H1 (cell line): Measurements from ENCODE around the gene KRT80. TPM values are rescaled to one million over a fixed set of nuclear protein-coding genes. Genes with fewer than 3 reads are reported as not detected.

Experiments
- ATF2 ChIP-seq: IDR thresholded peaks from 2 replicates; pipeline ENCODE4 v1.6.1; 2012; ENCODE audit warnings: low read length, inconsistent platforms
- E2F6 ChIP-seq: IDR thresholded peaks from 2 replicates; pipeline ENCODE4 v1.6.1; 2012; ENCODE audit warnings: inconsistent platforms
- SAP30 ChIP-seq: fragments of 300-600 bp; sonication (generic); IDR thresholded peaks from 2 replicates; pipeline ENCODE4 v1.7.1; 2012; ENCODE audit warnings: low read length, moderate library complexity, mild to moderate bottlenecking, inconsistent platforms; ENCODE audit not compliant: insufficient read depth, insufficient replicate concordance
- SUZ12 ChIP-seq: fragments of 200-600 bp; sonication (generic); IDR thresholded peaks from 2 replicates; pipeline ENCODE4 v1.6.1; 2012; ENCODE audit warnings: mild to moderate bottlenecking, inconsistent platforms, low read length, moderate library complexity, mixed read lengths
- TBP ChIP-seq: IDR thresholded peaks from 2 replicates; pipeline ENCODE4 v1.6.1; 2011; ENCODE audit warnings: low read depth, low read length, improper control_type of control experiment
- polyA plus RNA-seq, 7 experiments: library from polyadenylated mRNA; depleted of rRNA in 3 of 7; stranded (reverse) in 5 of 7; unstranded in 2 of 7; fragments of >200 nt in 5 of 7; fragments of 200-250 nt in 2 of 7; gene quantifications; 1 replicate in 5 of 7; 2 replicates in 1 of 7; 4 replicates in 1 of 7; pipeline versions ENCODE4 v1.2.1 to v1.2.3, GENCODE V29; 2011 to 2013; ENCODE audit warnings: missing spikeins in 2 of 7, mixed read lengths in 2 of 7
- total RNA-seq: library from RNA; stranded (reverse); fragmentation: NEBNext Ultra II Directional; extraction: Animal tissue kit (Norgen Biotek cat#: 25700); gene quantifications from 2 replicates; pipeline ENCODE4 v1.2.1, GENCODE V29; 2021

KRT80 gene
- total and polyA plus RNA-seq, 2 of the 8 experiments (the other 6 are each of a cell fraction or from before 2014, with no cell fraction given): 0.05 TPM; not detected in 1

GRCh38 chr12:52126050-52126604 is 65.7 kb downstream of the KRT80 start (continued):
- TF ChIP-seq ATF2 (no peak), SUZ12 (no peak), E2F6 (no peak), TBP (no peak), SAP30 (no peak)
